COR-L47 (cell line): ENCODE data around the gene IRX3.
A peak's percentile ranks its signal among the peaks of the same experiment; 100 is the strongest.

Experiments used
- DNase-seq: peaks from one replicate; lab custom pipeline; 2025; lab: John Stamatoyannopoulos, UW

The IRX3 gene

GRCh38 chr16:54286366-54287130 is at the start of gene IRX3:
IRX3 (minus strand) TSS chr16:54286787; CDS start chr16:54286050, 737 bp downstream.
- DNase-seq: peak; percentile 63

GRCh38 chr16:54335230-54335629 is 48.6 kb upstream of the IRX3 start:
- no peak for DNase-seq

- DNase-seq: no peak
These were observed 47.6 kb upstream of the IRX3 start for GRCh38 chr16:54334208-54334607.

- no peak for DNase-seq
These were observed 44.8 kb upstream of the IRX3 start for GRCh38 chr16:54331241-54332002.

- DNase-seq: no peak
These were observed 41.0 kb upstream of the IRX3 start for GRCh38 chr16:54327609-54328008.

GRCh38 chr16:54326266-54326662 is 39.7 kb upstream of the IRX3 start:
- DNase-seq: no peak

- no peak for DNase-seq
These were observed 39.2 kb upstream of the IRX3 start for GRCh38 chr16:54325616-54326265.

GRCh38 chr16:54324716-54325115 is 38.1 kb upstream of the IRX3 start:
- DNase-seq: no peak

- no peak for DNase-seq
These were observed 34.2 kb upstream of the IRX3 start for GRCh38 chr16:54320697-54321340.

GRCh38 chr16:54318941-54319340 is 32.4 kb upstream of the IRX3 start:
- DNase-seq: no peak

- DNase-seq: no peak
These were observed 30.6 kb upstream of the IRX3 start for GRCh38 chr16:54317101-54317611.

GRCh38 chr16:54316095-54316889 is 29.7 kb upstream of the IRX3 start:
- DNase-seq: no peak

GRCh38 chr16:54313789-54314188 is 27.2 kb upstream of the IRX3 start:
- no peak for DNase-seq

GRCh38 chr16:54312502-54312991 is 26.0 kb upstream of the IRX3 start:
- no peak for DNase-seq

- no peak for DNase-seq
These were observed 22.8 kb upstream of the IRX3 start for GRCh38 chr16:54309341-54309740.

GRCh38 chr16:54305080-54305479 is 18.5 kb upstream of the IRX3 start:
- no peak for DNase-seq

GRCh38 chr16:54303613-54304012 is 17.0 kb upstream of the IRX3 start:
- no peak for DNase-seq

- no peak for DNase-seq
These were observed 10.6 kb upstream of the IRX3 start for GRCh38 chr16:54297154-54297553.

GRCh38 chr16:54296543-54296942 is 10.0 kb upstream of the IRX3 start:
- no peak for DNase-seq

GRCh38 chr16:54291656-54292487 is 5.3 kb upstream of the IRX3 start:
- no peak for DNase-seq
